Right hindlimb (tissue), 1 donor: ENCODE data around the gene TMEM143.
A peak's percentile ranks its signal among the peaks of the same experiment; 100 is the strongest.

Source experiments
- DNase-seq: peaks from one replicate; pipeline ENCODE4 v3.0.0-alpha.2; 2018

TMEM143 gene

DNA sequence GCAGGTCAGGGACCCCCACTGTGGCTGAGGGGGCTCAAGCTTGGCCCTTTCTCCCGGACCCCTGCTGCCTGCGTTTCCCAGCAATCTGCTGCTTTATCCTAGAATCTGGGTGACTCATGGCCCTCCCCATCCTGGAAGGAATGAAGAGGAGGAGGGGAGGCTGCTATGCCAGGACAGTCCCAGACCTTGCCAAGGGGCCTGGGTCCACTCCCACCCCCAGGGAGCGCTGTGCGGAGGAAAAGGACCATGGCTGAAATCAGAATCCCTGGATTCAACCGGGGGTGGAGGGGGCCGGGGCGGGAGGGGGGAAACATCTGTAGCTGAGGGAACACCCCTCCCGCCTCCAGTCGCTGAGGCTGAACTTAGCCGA, 73.4 kb downstream of the TMEM143 start:
- DNase-seq = peak; percentile 62

DNA sequence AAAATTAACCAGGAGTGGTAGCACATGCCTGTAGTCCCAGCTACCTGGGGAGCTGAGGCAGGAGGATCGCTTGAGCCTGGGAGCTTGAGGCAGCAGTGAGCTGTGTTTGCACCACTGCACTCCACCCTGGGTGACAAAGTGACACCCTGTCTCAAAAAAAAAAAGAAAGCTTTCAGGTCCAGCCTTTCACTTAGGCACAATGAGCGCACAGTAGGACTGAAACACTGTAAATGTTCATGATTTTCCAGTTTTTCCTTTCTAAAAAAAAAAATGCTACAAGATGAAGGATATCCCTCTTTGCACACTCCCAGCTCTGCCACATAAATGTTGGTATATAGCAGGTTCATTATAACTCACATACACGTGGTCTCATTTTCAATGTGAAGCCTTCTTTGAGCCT, 76.0 kb downstream of the TMEM143 start:
- no peak for DNase-seq

DNA sequence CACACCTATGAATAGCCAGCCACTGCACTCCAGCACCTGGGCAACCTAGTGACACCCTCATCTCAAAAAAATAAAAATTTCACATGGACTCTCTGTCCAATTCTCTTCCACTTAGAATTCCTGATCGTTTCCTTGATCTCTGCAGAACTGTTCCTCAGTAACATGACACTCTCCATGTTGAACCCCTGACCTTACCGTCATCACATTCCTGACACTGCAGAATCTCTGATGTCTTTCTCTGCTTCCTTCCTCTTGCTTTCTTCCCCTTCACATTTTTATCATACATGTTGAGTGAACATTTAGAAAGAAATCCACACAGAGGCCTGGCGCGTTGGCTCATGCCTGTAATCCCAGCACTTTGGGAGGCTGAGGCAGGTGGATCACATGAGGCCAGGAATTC, 78.8 kb downstream of the TMEM143 start:
- no peak for DNase-seq

DNA sequence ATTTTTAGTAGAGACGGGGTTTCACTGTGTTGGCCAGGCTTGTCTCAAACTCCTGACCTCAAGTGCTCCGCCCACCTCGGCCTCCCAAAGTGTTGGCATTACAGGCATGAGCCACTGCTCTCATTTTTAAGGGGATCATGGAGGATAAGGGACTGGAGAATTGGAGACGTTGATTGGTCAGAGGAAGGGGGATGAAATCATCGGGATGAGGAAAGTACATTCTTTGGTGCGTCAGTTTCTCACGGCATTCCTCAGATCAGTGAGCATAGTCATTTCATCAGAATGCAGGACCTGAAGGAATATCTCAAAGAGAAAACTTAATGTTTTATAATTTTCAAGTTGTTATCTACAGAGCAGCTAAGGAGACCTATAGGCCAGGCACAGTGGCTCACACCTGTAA, 79.8 kb downstream of the TMEM143 start:
- DNase-seq = no peak
